ENCODE data around the gene IFNA21. TPM values are rescaled to one million over a fixed set of nuclear protein-coding genes. Genes with fewer than 3 reads are reported as not detected.
"Not testable (repeated sequence)": the region's sequence is repeated elsewhere in the genome, so short reads cannot be mapped to it uniquely, and the experiment has no call there.

Gene IFNA21
- total RNA-seq, 2 donors from 2014 or later: not detected

GRCh38 chr9:21210311-21210710 lies 43.9 kb upstream of the IFNA21 start:
- Mint-ChIP-seq H3K27me3 (ENCODE audit: insufficient read depth) (peaks cover 25% of the 10 kb centered on the region), H3K4me1 (no peaks in the 10 kb centered on the region), H3K9me3 (no peaks in the 10 kb centered on the region), H3K4me3 (no peak overlapping the region), H3K27ac (no peak overlapping the region), H3K36me3 (ENCODE audit: low read depth) (no peaks in the 10 kb centered on the region)
- no peak overlapping the region for H3K9ac ChIP-seq (ENCODE audit: extremely low read depth, low read length, poor library complexity, severe bottlenecking)
- 94 to 96% methylated on average over 7 of the region's 7 CpGs for WGBS, 2 experiments (ENCODE audit: insufficient coverage in 1 of 2, insufficient read length in 1 of 2)
- no peak overlapping the region for H3K4me3 ChIP-seq (ENCODE audit: low read length)
- DNase-seq: no peak
- H3K36me3 ChIP-seq (ENCODE audit: control insufficient read depth, insufficient read depth, low read length): no peaks in the 10 kb centered on the region
- no peaks in the 10 kb centered on the region for H3K9me3 ChIP-seq (ENCODE audit: control insufficient read depth, low read length)
- no peak overlapping the region for H3K27ac ChIP-seq (ENCODE audit: low read depth, low read length)
- H3K27me3 ChIP-seq (ENCODE audit: control insufficient read depth, insufficient read depth, low read length, poor library complexity, severe bottlenecking): no peaks in the 10 kb centered on the region
- TF ChIP-seq CTCF (conservative IDR thresholded peaks at IDR 0.05): no peak
- H3K4me1 ChIP-seq (ENCODE audit: control insufficient read depth, insufficient read depth, low read length): no peaks in the 10 kb centered on the region

- 93% methylated on average over 1 of the region's 3 CpGs; no CpG with 5 or more reads in 1 of the 2 experiments for WGBS, 2 experiments (ENCODE audit: insufficient coverage in 1 of 2, insufficient read length in 1 of 2)
Observed at GRCh38 chr9:21207043-21207442, 40.6 kb upstream of the IFNA21 start, which contains the start of gene IFNA10. Gene IFNA10, minus strand, starts transcription at chr9:21207143. Its CDS starts 46 bp downstream, at chr9:21207097.

GRCh38 chr9:21205204-21205603 lies 38.7 kb upstream of the IFNA21 start:
- Mint-ChIP-seq H3K36me3 (ENCODE audit: low read depth) (no peaks in the 10 kb centered on the region), H3K9me3 (peaks cover 2% of the 10 kb centered on the region), H3K27me3 (ENCODE audit: insufficient read depth) (peaks cover 19% of the 10 kb centered on the region), H3K4me1 (no peaks in the 10 kb centered on the region), H3K4me3 (no peak overlapping the region), H3K27ac (no peak overlapping the region)
- no peak for DNase-seq
- Histone ChIP-seq H3K4me1 (ENCODE audit: control insufficient read depth, insufficient read depth, low read length) (no peaks in the 10 kb centered on the region), H3K4me3 (ENCODE audit: low read length) (no peak overlapping the region), H3K9me3 (ENCODE audit: control insufficient read depth, low read length) (no peaks in the 10 kb centered on the region), H3K27me3 (ENCODE audit: control insufficient read depth, insufficient read depth, low read length, poor library complexity, severe bottlenecking) (no peaks in the 10 kb centered on the region), H3K9ac (ENCODE audit: extremely low read depth, low read length, poor library complexity, severe bottlenecking) (no peak overlapping the region), H3K36me3 (ENCODE audit: control insufficient read depth, insufficient read depth, low read length) (no peaks in the 10 kb centered on the region), H3K27ac (ENCODE audit: low read depth, low read length) (no peak overlapping the region)
- TF ChIP-seq CTCF (conservative IDR thresholded peaks at IDR 0.05): no peak

More at GRCh38 chr9:21207043-21207442, 40.6 kb upstream of the IFNA21 start, which contains the start of gene IFNA10:
- H3K36me3 ChIP-seq (ENCODE audit: control insufficient read depth, insufficient read depth, low read length); H3K9me3 Mint-ChIP-seq; H3K9me3 ChIP-seq (ENCODE audit: control insufficient read depth, low read length); H3K9ac ChIP-seq (ENCODE audit: extremely low read depth, low read length, poor library complexity, severe bottlenecking); H3K4me1 ChIP-seq (ENCODE audit: control insufficient read depth, insufficient read depth, low read length); H3K27ac ChIP-seq (ENCODE audit: low read depth, low read length); H3K36me3 Mint-ChIP-seq (ENCODE audit: low read depth); DNase-seq; H3K4me3 ChIP-seq (ENCODE audit: low read length); H3K27ac Mint-ChIP-seq; H3K27me3 ChIP-seq (ENCODE audit: control insufficient read depth, insufficient read depth, low read length, poor library complexity, severe bottlenecking); H3K4me3 Mint-ChIP-seq; H3K4me1 Mint-ChIP-seq: not testable (repeated sequence)
- H3K27me3 Mint-ChIP-seq (ENCODE audit: insufficient read depth): peaks cover 23% of the 10 kb centered on the region

- H3K27ac ChIP-seq (ENCODE audit: low read depth, low read length); H3K27me3 ChIP-seq (ENCODE audit: control insufficient read depth, insufficient read depth, low read length, poor library complexity, severe bottlenecking); H3K4me1 ChIP-seq (ENCODE audit: control insufficient read depth, insufficient read depth, low read length); H3K36me3 Mint-ChIP-seq (ENCODE audit: low read depth); H3K4me3 Mint-ChIP-seq; H3K4me1 Mint-ChIP-seq; H3K4me3 ChIP-seq (ENCODE audit: low read length); H3K9ac ChIP-seq (ENCODE audit: extremely low read depth, low read length, poor library complexity, severe bottlenecking); DNase-seq; H3K27ac Mint-ChIP-seq; H3K36me3 ChIP-seq (ENCODE audit: control insufficient read depth, insufficient read depth, low read length); H3K9me3 ChIP-seq (ENCODE audit: control insufficient read depth, low read length); H3K9me3 Mint-ChIP-seq: not testable (repeated sequence)
- peaks cover 24% of the 10 kb centered on the region for H3K27me3 Mint-ChIP-seq (ENCODE audit: insufficient read depth)
- WGBS, 2 experiments (ENCODE audit: insufficient coverage in 1 of 2, insufficient read length in 1 of 2): 69% methylated on average over 2 to 4 of the region's 4 CpGs
Observed at GRCh38 chr9:21202105-21202504, 35.6 kb upstream of the IFNA21 start, which contains the start of gene IFNA7. Gene IFNA7, minus strand, starts transcription at chr9:21202205. Its CDS starts 40 bp downstream, at chr9:21202165.
